HT-29 (cell line): ENCODE data around the gene SCYGR8. TPM values are rescaled to one million over a fixed set of nuclear protein-coding genes. Genes with fewer than 3 reads are reported as not detected.

Experiments used
- small RNA-seq: library from RNA; depleted of rRNA; stranded (forward); fragments of <200 nt; gene quantifications from one replicate; pipeline ENCODE3, GENCODE V24; 2014
- total RNA-seq: library from RNA; depleted of rRNA; stranded (reverse); fragments of >200 nt; shearing (Covaris generic); gene quantifications from 2 replicates; pipeline ENCODE4 v1.2.3, GENCODE V29; 2014; rRNA removed

The SCYGR8 gene
- total RNA-seq, 1 experiment from 2014 or later: not detected

Small RNAs within 50 kb of the gene (small RNA-seq; reads per million reads assigned to genes)
- gene RNA5SP121 (1.1 reads per million, percentile 42 among the genes with 10 or more reads in this experiment), gene SNRPGP8 (not detected)

Other genes with a start within 250 kb of the SCYGR8 start
- not detected in 2 replicates for gene SCYGR2, start 147.0 kb upstream of the SCYGR8 start, total RNA-seq
- not detected in 2 replicates for gene SCYGR3, start 131.1 kb upstream of the SCYGR8 start, total RNA-seq
- gene SCYGR4, start 128.4 kb upstream of the SCYGR8 start, total RNA-seq: not detected in 2 replicates
- gene SCYGR5, start 79.1 kb upstream of the SCYGR8 start, total RNA-seq: not detected in 2 replicates
- gene SLC19A3, start 27.9 kb upstream of the SCYGR8 start, total RNA-seq: 0.03 TPM in 1 of 2 replicates, not detected in the other
- not detected in 2 replicates for gene SCYGR6, start 21.1 kb upstream of the SCYGR8 start, total RNA-seq
- gene SCYGR7, start 17.6 kb upstream of the SCYGR8 start, total RNA-seq: not detected in 2 replicates
- 0.18 and 0.31 TPM in 2 replicates for gene CCL20, start 67.9 kb downstream of the SCYGR8 start, total RNA-seq
- not detected in 2 replicates for gene DAW1, start 125.7 kb downstream of the SCYGR8 start, total RNA-seq